Panc1 (cell line): ENCODE measurements around the gene CABP4. TPM values are rescaled to one million over a fixed set of nuclear protein-coding genes. Genes with fewer than 3 reads are reported as not detected.

ENCODE experiments used
- ATAC-seq: fragments of 200-7000 bp; cut with Tn5 transposase; 2 replicates; pipeline ENCODE4 v1.9.1; 2020; ENCODE audit warnings: mild to moderate bottlenecking, moderate library complexity
- BruUV-seq: library from RNA; stranded (reverse); fragments of 400-500 nt; replicated peaks from 2 replicates; lab custom pipeline; 2021; lab: Mats Ljungman, UMichigan
- CTCF ChIA-PET: fragments of 300-600 bp; sonication (Branson Sonifier 250); formaldehyde crosslinking; loops from one replicate; lab custom pipeline; 2022; ENCODE audit warnings: antibody characterized with exemption; lab: Charles Lee
- POLR2A ChIA-PET: fragments of 300-600 bp; sonication (Branson Sonifier 250); formaldehyde crosslinking; loops from one replicate; lab custom pipeline; 2022; ENCODE audit warnings: antibody characterized with exemption; lab: Charles Lee
- DNase-seq: peaks from one replicate; pipeline ENCODE4 v3.0.0-alpha.2; 2010; ENCODE audit warnings: low read depth, low spot score
- H3K27ac ChIP-seq: 2 replicates; pipeline ENCODE4 v1.5.1; 2011; ENCODE audit warnings: mild to moderate bottlenecking, low read length, inconsistent platforms
- H3K27me3 ChIP-seq: fragments of 200-500 bp; sonication (Bioruptor generic); 2 replicates; pipeline ENCODE4 v1.6.0; 2014; ENCODE audit warnings: low read length, inconsistent platforms; ENCODE audit not compliant: control insufficient read depth, insufficient read depth
- H3K36me3 ChIP-seq: fragments of 200-500 bp; sonication (Bioruptor generic); 2 replicates; pipeline ENCODE4 v1.5.1; 2014; ENCODE audit warnings: inconsistent platforms, mild to moderate bottlenecking, low read length, moderate library complexity; ENCODE audit not compliant: control insufficient read depth, insufficient read depth
- H3K4me1 ChIP-seq: 2 replicates; pipeline ENCODE4 v1.5.1; 2011; ENCODE audit warnings: inconsistent platforms, mild to moderate bottlenecking, low read length, moderate library complexity; ENCODE audit not compliant: control insufficient read depth, insufficient read depth
- H3K4me3 ChIP-seq, 2 experiments: 2 replicates each; pipeline ENCODE4 v1.5.1; 2011 to 2012; ENCODE audit warnings: low read depth in 2 of 2, low read length in 2 of 2, mild to moderate bottlenecking in 2 of 2, inconsistent platforms in 1 of 2, moderate library complexity in 1 of 2
- H3K9me3 ChIP-seq: fragments of 200-500 bp; sonication (Bioruptor generic); 2 replicates; pipeline ENCODE4 v1.5.1; 2014; ENCODE audit warnings: low read depth, mild to moderate bottlenecking, inconsistent platforms, low read length, moderate library complexity; ENCODE audit not compliant: control insufficient read depth, insufficient read depth
- CTCF ChIP-seq: fragments of 450-650 bp; IDR thresholded peaks from 2 replicates; pipeline ENCODE4 v1.5.1; 2017; ENCODE audit warnings: mild to moderate bottlenecking
- POLR2AphosphoS5 ChIP-seq: IDR thresholded peaks from 2 replicates; pipeline ENCODE4 v1.6.1; 2012; ENCODE audit warnings: mild to moderate bottlenecking, low read depth, low read length, moderate library complexity
- REST ChIP-seq, 2 experiments: IDR thresholded peaks; 2 replicates each; pipeline ENCODE4 v1.6.1; 2011 to 2012; ENCODE audit warnings: low read depth in 2 of 2, control low read depth in 1 of 2, low read length in 1 of 2, mild to moderate bottlenecking in 1 of 2, moderate library complexity in 1 of 2; ENCODE audit not compliant: insufficient read depth in 1 of 2
- SIN3A ChIP-seq: IDR thresholded peaks from 2 replicates; pipeline ENCODE4 v1.6.1; 2012; ENCODE audit warnings: low read depth, mild to moderate bottlenecking, low read length, moderate library complexity, borderline replicate concordance; ENCODE audit not compliant: insufficient read depth
- TCF7L2 ChIP-seq: IDR thresholded peaks from 2 replicates; pipeline ENCODE4 v1.6.1; 2011; ENCODE audit warnings: mild to moderate bottlenecking, low read depth, low read length, inconsistent platforms
- in situ Hi-C: cut with HindIII; loops from 2 replicates; pipeline ENCODE4 v1.10.0; 2016; ENCODE audit warnings: low sequenced_read_pairs, low pct_unique_long_range_greater_than_20kb
- intact Hi-C: fragments of 100-400 bp; cut with micrococcal nuclease; formaldehyde crosslinking; loops from one replicate; pipeline ENCODE4 v1.10.0; 2022; ENCODE audit not compliant: unreplicated experiment
- total RNA-seq: library from RNA; stranded (reverse); gene quantifications from one replicate; pipeline ENCODE4 v1.2.1, GENCODE V29; 2021; ENCODE audit not compliant: unreplicated experiment

Gene CABP4
- total RNA-seq, 1 experiment from 2014 or later = not detected

DNA sequence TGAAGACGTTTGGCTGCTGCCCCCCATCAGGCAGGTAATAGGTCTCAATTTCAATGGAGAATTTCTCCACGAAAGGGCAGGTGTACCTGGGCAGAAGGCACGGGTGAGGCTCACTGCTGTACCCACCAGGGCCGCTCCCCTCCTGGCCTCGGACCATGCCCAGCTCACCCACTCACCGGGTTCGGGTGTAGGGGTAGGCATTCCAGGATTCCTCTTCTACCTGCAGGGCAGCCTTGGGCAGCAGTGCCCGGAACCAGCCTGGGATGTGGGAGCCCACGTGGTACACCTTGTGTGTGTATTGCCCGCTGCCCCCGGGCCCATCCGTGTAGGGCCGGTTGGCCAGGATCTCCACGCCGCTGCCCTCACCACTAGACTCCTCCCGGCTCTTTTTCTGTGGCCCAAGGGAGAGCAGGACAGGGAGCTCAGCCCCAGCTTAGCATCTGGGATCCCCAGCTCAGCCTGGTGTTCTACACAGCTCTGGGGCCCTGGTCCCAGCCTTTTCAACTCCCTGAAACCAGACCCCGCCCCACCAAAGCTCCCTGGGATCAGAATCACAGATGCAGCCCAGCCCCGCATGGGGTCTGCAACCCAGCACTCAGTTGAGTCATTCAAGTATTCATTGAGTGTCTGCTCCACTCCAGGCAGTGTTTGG is 47.3 kb downstream of the CABP4 start:
- CTCF ChIA-PET = no interaction called here
- Histone ChIP-seq H3K27me3 (no peaks in the 10 kb centered on the region), H3K4me3 (no peak overlapping the region), H3K36me3 (no peaks in the 10 kb centered on the region; the same call in 1 of the 2 replicates), H3K4me1 (peaks cover 23% of the 10 kb centered on the region), H3K27ac (no peak overlapping the region), H3K9me3 (no peaks in the 10 kb centered on the region)
- POLR2A ChIA-PET = no interaction called here
- TF ChIP-seq TCF7L2 (no peak), CTCF (no peak), SIN3A (no peak), REST (IDR thresholded peaks at IDR 0.05; ENCODE audit: insufficient read depth in 1 of 2, low read depth in 2 of 2, low read length in 1 of 2) (no peak)
- in situ Hi-C loops = no loop called here
- DNase-seq (no peak), ATAC-seq (no peak)
- intact Hi-C loops = no loop called here
- BruUV-seq = no TSS peak

DNA sequence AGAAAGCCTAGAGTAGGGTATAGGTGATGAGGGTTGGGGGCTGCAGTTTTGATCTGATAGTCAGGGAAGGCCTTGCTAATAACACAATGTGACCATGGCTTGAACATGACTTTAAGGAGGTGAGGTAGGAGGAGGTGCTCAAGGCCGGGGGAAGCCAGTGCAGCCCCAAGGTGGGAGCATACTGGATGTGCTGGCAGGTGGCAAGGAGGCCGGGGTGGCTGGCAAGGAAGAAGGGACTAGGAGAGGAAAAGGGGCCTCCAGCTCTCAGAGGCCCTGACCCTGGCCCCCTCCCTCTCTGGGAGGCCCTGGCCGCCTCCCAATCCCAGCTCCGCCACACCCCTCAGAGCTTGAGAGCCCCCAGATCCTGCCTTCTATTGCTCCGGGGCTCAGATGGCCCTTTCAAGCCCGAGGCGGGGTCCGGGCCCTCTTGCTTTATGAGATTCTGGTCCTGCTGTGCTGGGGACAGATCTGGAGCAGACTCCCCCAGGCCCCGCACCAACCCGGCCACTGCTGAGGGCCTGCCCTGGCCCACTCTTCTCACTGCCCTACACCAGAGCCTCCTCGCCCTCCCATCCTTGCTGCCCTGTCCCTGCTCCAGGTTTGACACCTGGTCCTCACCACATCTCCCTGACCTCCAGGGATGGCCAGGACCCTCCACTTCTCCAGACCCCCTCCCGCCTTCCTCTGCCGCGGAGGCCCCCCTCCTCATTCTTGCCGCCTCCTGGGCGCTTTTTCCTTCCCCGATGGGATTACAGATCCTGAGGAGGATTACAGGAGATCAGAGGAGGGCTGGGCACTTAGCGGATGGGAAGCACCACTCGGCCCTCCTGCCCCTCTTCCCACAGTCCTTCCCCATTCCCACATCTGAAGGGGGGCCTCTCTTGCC is 48.2 kb downstream of the CABP4 start:
- H3K36me3 ChIP-seq = no peaks in the 10 kb centered on the region; the same call in 1 of the 2 replicates
- H3K4me3 ChIP-seq = peak overlapping the region; percentile 67 to 90
- TF ChIP-seq CTCF = no peak
- TF ChIP-seq REST (IDR thresholded peaks at IDR 0.05; ENCODE audit: insufficient read depth in 1 of 2, low read depth in 2 of 2, low read length in 1 of 2) = no peak
- no peak for TF ChIP-seq SIN3A
- TF ChIP-seq POLR2AphosphoS5 = no peak
- TF ChIP-seq TCF7L2 = no peak
- DNase-seq (no peak), ATAC-seq (no peak)
- intact Hi-C loops (no loop called here), in situ Hi-C loops (no loop called here)
- no peaks in the 10 kb centered on the region for H3K9me3 ChIP-seq
- ChIA-PET POLR2A (no interaction called here), CTCF (no interaction called here)
- H3K27ac ChIP-seq = no peak overlapping the region
- H3K4me1 ChIP-seq = peaks cover 23% of the 10 kb centered on the region
- H3K27me3 ChIP-seq = no peaks in the 10 kb centered on the region
- BruUV-seq = no TSS peak
